Right lobe of liver (tissue), 4 donors: ENCODE data around the gene PSIP1.

Experiments
- CTCF ChIP-seq, 4 donors: fragments of 200-600 bp in 3 of 4; fragments of 450-650 bp in 1 of 4; IDR thresholded peaks; one replicate each; pipeline versions ENCODE4 v1.5.1 to v1.8.0; 2016 to 2022; ENCODE audit warnings: antibody characterized with exemption in 4 of 4, mild to moderate bottlenecking in 2 of 4
- POLR2A ChIP-seq: fragments of 450-650 bp; IDR thresholded peaks from one replicate; pipeline ENCODE4 v1.6.1; 2017; ENCODE audit warnings: antibody characterized with exemption, mild to moderate bottlenecking
- donor health status: DM: no; HTN: no; CAD: no.
- donor health status: DM: no; HTN: no; CAD: no.
- donor health status: DM: no; HTN: yes; CAD: no.

GRCh38 chr9:15423231-15423985 is 87.4 kb downstream of the PSIP1 start:
- no peak for TF ChIP-seq POLR2A
- no peak for TF ChIP-seq CTCF (IDR thresholded peaks at IDR 0.05)
